NCI-H345 treated with DMSO at 0.1 percent for 48 hours (cell line): Measurements from ENCODE around the gene FAAH.

Experiments used
- DNase-seq: peaks from one replicate; lab custom pipeline; 2025; ENCODE audit not compliant: unreplicated experiment; lab: John Stamatoyannopoulos, UW

FAAH gene

DNA sequence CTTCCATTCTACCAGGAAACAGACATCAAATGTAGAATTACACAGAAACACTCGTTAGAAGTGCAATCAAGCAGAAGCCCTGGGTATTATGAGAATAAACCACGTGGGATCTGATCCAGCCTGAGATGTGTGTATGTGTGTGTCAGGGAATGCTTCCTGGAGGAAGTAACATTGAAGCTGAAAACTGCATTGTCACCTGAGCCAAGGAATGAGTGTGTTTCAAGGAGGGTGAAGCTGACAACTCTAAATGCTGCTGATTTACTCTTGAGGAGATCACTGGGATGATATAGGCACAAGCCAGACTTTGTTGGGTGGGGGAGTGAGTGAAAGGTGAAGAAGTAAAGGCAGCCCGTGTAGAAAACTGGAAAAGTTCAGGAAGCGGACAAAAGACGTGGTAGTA is 27.6 kb downstream of the FAAH start:
- no peak for DNase-seq

DNA sequence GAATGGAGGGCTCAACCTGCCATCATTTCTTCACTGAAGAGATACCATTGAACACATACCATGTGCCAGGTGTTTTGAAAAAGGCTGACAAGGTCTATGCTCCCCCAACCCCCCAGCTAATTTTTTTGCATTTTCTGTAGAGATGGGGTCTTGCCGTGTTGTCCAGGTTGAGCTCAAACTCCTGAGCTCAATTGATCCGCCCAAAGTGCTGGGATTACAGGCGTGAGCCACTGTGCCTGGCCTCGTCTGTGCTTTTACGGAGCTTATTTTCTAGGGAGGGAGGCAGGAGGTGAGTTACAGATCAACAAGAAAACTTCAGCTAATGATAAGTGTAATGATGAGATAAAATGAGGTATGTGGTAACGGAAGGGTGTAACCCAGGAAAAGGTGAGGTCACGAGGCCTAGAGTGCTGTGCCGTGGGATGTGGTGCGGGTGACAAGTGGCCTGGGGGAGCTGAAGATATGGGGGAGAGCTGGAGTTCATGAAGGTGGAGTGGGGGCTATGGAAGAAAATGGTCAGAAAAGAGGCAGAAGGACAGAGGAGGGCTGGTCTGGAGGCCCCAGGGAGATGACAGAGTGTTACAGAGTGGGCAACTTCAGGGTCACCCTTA is 28.2 kb downstream of the FAAH start:
- DNase-seq, result no peak

DNA sequence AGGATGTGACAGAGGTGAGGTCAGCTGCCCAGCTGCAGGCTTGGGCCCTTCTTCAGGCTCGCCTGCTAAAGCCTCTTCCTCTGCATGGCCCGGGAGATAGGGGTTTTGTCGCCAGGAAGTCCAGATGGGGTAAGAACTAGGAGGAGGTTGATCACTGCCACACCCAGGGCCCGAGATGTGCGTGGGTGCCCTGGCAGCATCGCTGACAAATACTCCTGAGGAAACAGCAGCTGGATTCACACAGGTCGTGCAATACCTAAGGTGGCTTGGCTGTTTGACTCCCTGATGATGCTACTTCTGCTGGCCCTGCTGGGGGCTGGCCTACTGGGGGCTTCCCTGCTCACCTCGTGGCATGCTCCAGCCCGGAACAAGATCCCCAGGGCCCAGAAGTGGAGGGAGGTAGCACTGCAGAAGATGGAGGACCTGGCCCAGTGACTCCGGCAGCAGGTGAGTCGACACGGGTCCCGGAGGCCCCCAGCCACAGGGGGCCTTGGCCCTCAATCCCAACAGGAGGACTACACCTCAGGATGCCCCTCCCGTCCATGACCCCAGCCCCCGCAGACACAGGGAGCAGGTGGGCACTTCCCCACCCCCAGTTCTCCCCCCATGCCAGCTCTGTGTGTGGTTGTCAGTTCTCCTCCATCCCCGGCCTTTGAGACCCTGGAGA is 29.6 kb downstream of the FAAH start:
- DNase-seq, result no peak

DNA sequence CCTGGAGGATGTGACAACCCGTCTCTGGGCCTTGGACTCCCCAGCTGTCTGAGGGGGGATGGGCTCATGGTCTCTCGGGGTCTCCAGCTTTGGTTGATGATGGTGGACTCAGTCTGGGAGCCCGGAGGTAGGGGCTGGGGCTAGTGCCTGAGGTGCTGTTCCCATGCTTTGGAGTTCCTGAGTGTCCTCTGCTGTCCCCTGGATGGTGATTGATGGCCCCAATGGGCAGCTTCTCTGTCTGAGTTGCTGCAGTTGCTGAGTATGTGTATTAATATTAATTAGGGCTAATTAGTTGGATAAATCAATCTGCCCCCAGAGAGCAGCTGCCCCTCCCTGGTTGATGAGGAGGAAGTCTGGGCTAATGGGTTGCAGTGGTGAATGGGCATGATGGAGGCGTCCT is 30.6 kb downstream of the FAAH start:
- no peak for DNase-seq

DNA sequence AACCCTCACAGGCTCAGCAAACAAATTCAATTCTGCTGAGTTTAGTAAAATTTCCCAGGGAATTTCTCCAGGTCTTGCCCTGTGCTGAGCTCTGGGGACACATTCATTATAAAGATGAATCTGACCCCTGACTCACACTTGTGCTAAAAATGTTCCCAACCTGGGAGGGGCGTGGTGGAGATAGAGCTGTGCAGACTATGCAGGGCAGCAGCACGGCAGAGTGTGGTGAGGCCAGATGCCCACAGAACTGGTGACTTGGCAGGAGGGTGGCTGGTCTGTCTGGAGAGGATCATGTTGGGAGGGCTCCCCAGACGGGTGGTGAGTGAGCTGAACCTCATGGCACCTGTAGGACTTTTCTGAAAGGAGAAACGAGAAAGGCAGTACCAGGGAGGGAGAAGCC is 31.6 kb downstream of the FAAH start:
- no peak for DNase-seq

DNA sequence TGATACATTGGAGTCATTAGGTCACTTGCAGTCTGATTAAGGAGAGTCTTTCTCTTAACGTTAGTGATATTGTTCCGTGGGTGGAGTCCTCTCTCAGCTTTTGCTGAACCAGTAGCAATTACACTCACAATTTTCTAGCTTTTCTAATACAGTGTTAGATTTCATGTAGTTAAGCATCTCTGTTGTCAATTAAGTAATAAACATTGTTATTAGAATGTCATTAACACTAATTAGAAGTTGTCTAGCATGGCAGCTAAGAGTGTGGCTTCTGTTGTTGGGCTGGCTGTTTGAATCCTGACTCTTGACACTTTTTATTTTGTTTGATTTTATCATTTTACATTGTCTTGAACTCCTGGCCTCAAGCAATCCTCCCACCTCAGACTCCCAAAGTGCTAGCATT is 33.4 kb downstream of the FAAH start:
- DNase-seq, result no peak

DNA sequence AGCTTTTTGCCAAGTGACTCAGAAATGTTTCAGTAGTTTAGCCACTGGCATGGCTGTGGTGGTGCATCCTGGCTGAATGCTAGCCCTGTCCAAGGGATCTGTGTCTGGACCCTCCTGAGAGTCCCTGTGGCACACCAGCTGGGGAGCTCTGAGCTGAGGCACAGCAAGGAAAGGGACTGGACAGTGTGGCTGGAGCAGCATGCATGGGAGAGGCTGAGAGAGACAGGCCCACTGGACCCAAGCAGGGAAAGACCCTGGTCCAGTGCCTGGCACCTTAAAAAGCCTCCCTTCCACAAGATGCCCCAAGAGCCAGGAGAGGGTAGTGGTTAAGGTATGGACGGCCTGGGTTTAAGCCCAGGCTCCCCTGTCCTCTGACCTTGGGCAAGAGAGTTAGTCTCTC is 35.3 kb downstream of the FAAH start:
- DNase-seq, result no peak

DNA sequence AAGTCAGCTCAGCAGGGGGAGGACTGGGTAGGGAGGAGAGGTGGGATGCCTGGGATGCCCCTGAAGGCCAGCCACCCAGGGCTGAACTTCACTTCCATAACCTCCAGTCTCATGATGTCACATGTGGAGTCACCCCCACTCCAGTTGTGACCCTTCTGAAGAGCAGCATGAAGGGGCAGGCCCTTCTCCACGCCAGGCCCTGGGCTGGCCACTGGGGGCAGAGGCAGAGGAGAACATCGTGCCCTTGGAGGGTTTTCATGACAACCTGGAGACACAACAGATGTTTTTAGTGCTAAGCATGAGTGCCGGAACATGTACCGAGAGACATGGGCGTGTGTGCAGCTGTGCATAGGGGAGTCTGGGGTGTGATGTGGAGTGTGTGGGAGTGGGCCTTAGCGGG is 37.6 kb downstream of the FAAH start:
- no peak for DNase-seq

DNA sequence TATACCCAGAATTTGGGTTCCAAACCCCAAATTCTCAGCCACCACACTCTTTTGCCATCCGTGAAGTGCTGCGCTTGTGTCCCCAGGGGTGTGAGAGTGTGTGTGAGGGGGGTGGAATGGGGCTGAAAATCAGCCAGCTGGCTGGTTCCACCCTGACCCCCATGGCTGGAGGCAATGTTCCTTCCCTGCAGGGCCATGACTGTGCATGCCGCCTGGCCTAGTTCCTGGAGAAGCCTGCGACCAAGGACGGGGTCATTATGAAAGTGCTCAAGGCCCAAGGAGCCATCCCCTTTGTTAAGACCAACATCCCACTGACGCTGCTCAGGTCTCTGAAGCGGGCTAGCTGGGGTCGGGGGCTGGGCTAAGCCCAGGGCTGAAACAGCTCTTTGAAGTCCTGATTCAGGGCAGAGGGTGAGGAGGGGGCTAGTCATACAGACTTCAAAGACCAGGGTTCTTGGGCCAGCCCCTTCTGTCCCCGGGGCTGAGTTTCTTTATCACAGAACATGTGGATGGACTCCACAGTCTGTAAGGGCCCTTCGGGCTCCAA is 38.7 kb downstream of the FAAH start:
- DNase-seq, result no peak

DNA sequence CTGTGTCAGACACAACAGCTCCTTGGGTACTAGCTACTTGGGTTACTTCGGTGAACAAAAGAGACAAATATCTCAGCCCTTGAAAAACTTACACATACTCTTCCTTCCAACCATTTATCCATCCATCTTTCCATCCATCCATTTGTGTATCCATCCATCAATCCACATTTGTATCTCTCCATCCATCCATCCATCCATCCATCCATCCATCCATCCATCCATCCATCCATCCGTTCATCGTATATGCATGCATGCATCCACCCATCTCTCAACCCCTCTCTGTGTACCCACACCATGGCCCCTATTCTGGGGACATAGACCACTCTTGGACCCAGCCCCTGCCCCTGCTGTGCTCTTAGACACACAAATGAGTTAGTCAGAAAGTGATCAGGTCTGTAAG is 40.2 kb downstream of the FAAH start:
- DNase-seq, result no peak

DNA sequence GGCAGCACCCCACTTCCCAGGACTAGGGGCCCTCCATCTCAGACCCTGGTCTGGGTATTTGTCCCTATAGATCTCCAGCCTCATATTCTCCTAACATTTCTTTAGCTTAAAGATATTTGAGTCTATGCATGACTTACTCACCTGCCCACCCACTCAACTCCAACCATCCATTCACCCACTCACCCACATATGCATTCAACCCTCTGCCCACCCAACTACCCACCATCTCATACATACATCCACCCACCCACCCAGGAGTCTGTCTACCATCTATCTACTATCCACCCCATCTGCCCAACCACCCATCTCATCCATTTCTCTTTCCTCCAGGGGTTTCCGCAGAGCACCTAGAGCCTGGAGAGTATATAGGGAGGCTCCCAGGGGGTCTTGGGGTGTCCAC is 42.7 kb downstream of the FAAH start:
- DNase-seq, result no peak

DNA sequence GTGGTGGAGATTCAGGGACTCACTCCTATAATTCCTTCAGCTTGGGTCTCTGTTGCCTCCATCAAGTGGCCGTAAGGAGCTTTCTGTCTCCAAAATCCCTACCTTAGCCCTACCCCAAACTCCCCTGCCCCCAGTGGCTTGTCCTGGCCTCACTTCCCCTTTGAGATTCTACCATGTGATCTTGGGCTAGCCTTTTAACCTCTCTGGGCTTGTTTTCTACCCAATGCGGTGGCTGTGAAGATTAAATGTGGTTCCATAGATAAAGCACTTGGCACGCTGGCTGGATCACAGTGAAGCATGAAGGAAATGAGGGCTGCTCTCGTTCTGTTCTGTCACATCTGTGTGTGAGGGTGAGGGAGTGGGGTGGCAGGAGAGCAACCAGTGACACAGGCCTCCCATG is 43.6 kb downstream of the FAAH start:
- DNase-seq, result no peak

DNA sequence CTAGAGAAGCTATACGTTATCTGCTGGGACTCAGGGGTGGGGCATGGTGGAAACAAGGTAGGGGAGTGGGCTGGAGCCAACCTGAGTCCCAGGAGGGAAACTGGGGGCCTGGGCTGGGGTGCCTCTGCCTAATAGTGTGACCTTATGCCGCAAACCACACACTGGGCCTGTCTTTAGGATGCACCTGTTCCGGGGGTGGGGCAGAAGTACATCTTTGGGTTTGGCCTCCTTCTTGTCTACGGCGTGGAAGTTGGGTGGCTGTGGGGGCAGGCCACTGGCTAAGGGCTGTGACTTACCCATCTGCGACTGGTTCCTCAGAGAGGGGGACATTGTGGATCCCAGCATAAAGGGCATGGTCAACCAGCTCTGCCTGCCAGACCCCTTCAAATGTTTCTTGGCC is 44.2 kb downstream of the FAAH start:
- DNase-seq, result no peak

DNA sequence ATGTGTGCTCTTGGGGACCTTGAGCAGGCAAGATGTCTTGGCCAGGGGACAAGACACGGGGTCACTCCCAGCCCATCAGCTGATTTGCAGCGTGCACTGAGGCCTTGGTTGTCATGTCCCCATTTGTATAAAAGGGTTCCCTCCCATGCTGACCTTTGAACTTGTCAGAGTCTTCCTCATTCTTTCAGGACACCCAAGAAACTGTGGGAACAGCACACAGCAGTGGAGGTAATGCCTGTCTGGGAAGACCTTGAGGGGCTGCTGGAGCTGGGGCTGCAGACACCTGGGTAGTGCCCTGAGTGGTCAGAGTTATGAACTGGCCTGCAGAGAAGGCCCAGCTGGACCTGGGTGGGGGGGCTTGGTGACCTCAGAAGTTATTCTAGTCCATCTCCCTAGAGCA is 46.4 kb downstream of the FAAH start:
- no peak for DNase-seq

DNA sequence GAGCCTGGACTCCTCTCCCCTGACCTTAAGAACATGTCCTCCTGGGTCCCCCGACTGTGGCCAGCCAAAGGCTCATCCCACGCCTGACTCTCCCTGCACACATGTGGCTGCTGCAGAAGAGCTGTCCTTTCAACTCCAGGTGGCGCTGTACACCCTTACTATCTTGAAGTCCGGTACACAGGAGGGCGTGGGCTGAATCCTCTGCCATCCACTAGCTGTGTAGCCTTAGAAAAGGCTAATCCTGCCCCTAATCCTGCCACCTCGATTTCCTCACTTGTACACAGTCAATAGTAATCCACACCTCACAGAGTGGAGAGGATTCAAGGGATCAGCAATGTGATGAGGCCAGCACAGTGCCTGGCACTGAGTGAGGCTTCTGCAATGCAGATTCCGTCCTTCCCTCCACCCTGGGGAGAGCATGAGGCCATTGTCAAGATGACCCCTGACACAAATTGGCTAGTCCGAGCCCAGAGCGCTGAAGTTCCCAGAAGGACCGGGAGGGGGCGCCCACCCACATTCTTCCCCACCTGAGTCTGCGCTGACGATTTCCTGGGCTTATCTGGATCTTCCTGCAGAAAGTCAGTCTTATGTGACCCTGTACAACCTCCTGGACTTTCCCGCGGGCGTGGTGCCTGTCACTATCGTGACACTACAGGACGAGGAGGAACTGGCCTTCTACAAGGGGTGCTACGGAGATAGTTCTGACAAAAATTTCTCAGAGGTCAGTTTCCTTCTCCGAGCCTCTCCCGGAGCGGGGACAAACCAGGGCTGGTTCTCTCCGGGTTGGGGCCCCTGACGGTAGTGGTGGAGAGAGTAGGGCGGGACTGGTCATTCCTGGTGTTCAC is 48.4 kb downstream of the FAAH start:
- peak; percentile 11 for DNase-seq

DNA sequence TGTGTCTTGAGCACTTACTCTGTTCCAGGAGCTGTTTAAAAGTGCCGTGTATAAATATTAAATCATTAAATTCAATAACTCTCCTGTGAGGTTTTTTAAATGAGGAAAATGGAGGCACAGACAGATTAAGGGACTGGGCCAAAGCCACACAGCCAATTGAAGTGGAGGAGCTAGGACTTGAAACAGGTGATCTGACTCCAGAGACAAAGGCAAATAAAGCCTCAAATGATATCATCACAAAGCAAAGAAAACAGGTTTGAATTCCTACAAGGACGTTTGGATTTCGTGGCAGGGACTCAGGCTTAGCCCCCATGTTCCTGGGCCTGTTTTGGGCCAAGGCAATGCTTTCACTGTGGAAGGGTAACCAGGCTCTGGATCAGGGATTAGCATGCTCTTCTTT is 50.3 kb downstream of the FAAH start:
- no peak for DNase-seq

DNA sequence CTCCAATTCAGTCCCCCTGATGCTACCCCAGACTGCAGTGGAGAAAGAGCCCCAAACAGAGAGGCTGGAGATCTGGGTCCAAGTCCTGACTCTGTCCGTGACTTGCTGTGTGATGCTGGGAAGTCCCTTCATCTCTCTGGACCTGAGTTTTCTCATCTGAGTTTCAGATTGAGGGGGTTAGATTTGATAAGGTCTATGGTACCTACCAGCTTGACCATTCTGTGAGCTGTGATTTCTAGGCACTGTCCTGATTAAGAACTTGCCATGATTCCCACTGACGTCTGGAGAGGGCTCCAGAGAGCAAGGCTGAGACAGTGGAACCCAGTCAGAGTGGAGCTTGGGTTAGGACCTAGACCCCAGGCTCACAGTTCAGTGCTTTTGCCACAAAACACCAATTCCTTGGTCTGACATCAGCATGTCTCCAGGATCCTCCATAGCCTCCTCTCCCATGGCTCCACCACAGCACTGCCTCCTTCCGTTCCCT is 51.7 kb downstream of the FAAH start:
- DNase-seq, result no peak

DNA sequence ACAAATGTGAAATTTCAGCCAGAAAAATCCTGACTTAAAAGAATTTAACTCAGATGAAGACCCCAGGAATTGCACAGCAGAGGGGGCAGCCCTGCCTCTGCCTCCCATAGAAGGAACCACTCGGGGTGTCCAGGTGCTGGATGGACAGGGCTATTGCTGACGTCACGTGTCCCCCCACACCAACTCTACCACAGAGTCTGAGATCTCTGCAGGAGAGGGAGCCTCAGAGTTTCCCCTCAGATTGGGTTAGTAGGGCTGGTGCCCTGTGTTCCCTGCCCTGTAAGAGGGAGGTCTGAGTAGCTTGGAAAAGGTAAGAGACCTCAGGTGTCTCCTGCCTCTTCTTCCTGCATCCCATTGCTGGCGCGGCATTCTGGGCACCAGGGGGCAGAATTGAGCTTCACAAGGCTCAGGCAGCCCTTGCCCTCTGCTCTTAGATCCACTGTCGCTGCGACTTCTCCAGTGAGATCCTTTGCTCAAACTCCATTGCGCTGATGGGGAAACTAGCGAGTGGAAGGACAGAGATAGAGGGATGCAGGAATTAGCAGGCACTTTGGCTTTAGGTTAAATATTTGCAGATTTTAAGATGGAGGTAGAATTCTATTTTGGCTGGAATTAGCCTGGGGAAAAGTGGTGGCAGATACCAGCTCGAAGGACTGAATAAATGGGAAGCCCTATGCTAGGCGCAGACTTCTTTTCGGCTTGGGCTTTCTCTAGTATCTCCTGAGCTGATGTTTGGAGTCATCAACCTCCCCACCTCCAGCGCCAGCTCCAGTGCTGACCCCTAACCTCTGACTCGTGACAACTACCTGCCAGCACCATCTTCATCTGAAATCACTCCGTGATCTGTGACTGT is 52.8 kb downstream of the FAAH start:
- peak; percentile 65 for DNase-seq

DNA sequence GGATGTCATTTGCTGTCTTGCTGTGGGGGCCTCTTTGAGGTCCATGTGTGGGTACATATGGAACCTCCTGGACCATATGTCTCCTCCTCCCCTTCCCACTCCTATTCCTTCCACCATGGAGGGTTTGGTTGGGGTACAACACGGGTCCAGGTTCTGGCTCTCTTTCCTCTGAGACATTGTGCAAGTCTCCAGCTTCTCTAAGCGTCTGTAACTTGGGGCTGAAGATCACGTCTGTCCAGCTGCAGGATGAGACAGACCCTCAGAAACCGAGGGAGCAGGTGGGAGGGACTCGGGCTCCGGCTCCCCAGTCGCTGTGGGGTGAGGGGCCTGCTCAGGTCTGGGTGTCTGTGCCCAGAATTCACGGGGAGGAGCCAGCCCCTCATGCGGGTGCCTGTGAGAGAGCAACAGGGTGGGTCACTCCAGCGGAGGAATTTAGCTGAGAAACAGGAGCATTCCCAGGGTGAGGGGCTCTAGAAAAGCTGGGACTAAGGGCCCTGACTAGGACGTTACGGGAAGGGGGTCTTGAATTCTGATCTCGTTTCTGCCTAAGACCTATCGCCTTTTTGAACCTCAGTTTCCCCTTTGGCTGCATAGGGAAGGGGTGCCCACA is 53.5 kb downstream of the FAAH start:
- DNase-seq, result no peak

DNA sequence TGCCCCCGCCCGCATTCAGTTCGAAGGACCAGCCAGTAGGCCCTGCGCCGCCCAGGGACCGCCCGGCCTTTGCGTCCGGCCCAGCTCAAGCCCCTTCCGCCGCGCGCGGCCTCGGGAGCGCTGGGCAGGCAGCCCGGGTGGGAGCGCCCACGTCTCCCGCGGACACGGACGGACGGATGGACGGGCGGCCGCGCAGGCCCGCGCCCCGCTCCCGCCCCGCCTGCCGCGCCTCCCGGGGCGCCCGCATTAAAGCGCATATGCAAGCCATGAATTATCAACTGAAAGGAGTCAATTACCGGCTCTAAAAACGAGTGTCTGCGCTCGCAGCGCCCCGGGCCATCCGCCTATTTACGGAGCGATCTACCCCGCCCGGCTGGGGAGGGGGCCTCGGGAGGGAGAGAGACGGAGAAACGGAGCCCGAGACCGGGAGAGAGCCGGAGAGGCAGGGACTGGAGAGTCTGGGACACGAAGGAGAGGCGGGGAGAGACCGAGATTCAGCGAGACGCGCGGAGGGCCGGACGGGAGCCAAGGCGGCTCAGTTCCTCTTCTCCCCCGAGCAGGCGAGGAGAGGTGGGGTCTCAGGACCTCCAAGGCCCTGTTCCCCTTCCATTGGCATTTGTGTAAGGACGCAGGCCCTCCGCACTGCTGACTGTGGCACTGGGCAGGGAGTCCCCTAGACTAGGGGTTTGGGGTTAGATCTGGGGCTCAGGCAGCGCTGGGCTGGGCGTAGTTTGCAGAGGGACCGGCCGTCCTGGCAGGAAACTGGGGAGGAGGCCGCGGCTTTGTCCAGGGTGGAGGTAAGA is 54.2 kb downstream of the FAAH start:
- no peak for DNase-seq
